Suprapubic skin (tissue), 4 donors: ENCODE results near the gene FGF11.

Source experiments
- EP300 ChIP-seq: sonication (generic); formaldehyde crosslinking; IDR thresholded peaks from one replicate; pipeline ENCODE4 v1.6.1; 2017; ENCODE audit warnings: antibody characterized with exemption
- POLR2AphosphoS5 ChIP-seq, 3 donors: sonication (generic); formaldehyde crosslinking; IDR thresholded peaks; one replicate each; pipeline ENCODE4 v1.6.1; 2017; ENCODE audit warnings: antibody characterized with exemption in 3 of 3

GRCh38 chr17:7491583-7491982, 52.3 kb downstream of the FGF11 start:
- TF ChIP-seq POLR2AphosphoS5 (IDR thresholded peaks at IDR 0.05): no peak
- no peak for TF ChIP-seq EP300
